Measurements from ENCODE around the gene ANKRD33B.

Gene ANKRD33B

GRCh38 chr5:10633271-10634049 is 69.6 kb downstream of the ANKRD33B start:
- TF ChIP-seq, protein P1, sequence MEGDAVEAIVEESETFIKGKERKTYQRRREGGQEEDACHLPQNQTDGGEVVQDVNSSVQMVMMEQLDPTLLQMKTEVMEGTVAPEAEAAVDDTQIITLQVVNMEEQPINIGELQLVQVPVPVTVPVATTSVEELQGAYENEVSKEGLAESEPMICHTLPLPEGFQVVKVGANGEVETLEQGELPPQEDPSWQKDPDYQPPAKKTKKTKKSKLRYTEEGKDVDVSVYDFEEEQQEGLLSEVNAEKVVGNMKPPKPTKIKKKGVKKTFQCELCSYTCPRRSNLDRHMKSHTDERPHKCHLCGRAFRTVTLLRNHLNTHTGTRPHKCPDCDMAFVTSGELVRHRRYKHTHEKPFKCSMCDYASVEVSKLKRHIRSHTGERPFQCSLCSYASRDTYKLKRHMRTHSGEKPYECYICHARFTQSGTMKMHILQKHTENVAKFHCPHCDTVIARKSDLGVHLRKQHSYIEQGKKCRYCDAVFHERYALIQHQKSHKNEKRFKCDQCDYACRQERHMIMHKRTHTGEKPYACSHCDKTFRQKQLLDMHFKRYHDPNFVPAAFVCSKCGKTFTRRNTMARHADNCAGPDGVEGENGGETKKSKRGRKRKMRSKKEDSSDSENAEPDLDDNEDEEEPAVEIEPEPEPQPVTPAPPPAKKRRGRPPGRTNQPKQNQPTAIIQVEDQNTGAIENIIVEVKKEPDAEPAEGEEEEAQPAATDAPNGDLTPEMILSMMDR (IDR thresholded peaks at IDR 0.05; ENCODE audit: control extremely low read depth, extremely low read depth, low read depth, missing control alignments) = no peak
- POLR2A ChIA-PET = interaction anchor here (1.0 to 1.9 kb wide), 2 partner anchors 51 to 56 kb away, joined by 4 to 9 read pairs; no protein-coding TSS in a partner anchor
- DNase-seq (ENCODE audit: extremely low spot score) = no peak
- CTCF ChIA-PET = interaction anchor here (0.7 to 4.9 kb wide), 7 partner anchors 25 to 180 kb away, joined by 3 to 26 read pairs (median 5); no protein-coding TSS in a partner anchor

DNA sequence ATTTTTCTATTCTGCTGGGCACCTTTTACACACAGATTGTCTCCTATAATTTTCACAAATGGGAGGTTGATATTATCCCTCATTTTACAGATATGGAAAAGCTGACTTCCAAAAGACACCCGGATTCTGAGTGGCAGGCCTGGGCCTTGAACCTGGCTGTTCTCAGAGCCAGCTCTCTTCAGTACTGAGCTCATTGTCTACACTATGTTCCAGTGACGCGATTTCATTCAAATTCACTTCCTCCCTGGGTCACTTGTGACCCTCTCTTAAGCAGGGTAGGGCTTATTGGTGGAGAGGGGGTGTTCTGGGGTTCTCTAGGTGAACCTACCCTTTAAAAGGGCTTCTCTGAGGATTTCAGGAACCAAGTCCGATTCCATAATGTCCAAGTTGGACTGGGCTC is 70.2 kb downstream of the ANKRD33B start:
- POLR2A ChIA-PET = no interaction called here
- TF ChIP-seq, protein P1 (IDR thresholded peaks at IDR 0.05; ENCODE audit: control extremely low read depth, extremely low read depth, low read depth, missing control alignments) = no peak
- no peak for DNase-seq (ENCODE audit: extremely low spot score)

DNA sequence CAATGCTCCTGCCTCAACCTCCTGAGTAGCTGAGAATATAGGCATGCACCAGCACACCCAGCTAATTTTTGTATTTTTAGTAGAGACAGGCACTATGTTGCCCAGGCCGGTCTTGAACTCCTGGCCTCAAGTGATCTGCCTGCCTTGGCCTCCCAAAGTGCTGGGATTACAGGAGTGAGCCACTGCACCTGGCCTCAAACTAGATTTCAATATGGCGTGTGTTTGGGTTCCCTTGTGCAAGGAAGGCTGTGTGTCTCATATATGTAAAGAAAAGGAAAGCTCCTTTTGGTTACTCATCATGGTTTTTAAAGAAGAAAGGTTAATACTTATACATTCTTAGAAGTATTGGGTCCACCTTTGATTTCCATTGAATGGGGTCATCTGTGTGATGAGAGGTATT is 70.7 kb downstream of the ANKRD33B start:
- POLR2A ChIA-PET = interaction anchor here (0.6 to 2.9 kb wide), 3 partner anchors 50 to 391 kb away, joined by 3 to 16 read pairs (median 3); no protein-coding TSS in a partner anchor
- DNase-seq (ENCODE audit: extremely low spot score) = no peak
- CTCF ChIA-PET = interaction anchor here (0.8 to 4.9 kb wide), 11 partner anchors 8 to 181 kb away, joined by 3 to 26 read pairs (median 6); no protein-coding TSS in a partner anchor
- TF ChIP-seq, protein P1 (IDR thresholded peaks at IDR 0.05; ENCODE audit: control extremely low read depth, extremely low read depth, low read depth, missing control alignments) = no peak

More for the DNA sequence above, 70.2 kb downstream of the ANKRD33B start:
- CTCF ChIA-PET = interaction anchor here (0.7 to 4.9 kb wide), 8 partner anchors 26 to 181 kb away, joined by 3 to 26 read pairs (median 6); no protein-coding TSS in a partner anchor

DNA sequence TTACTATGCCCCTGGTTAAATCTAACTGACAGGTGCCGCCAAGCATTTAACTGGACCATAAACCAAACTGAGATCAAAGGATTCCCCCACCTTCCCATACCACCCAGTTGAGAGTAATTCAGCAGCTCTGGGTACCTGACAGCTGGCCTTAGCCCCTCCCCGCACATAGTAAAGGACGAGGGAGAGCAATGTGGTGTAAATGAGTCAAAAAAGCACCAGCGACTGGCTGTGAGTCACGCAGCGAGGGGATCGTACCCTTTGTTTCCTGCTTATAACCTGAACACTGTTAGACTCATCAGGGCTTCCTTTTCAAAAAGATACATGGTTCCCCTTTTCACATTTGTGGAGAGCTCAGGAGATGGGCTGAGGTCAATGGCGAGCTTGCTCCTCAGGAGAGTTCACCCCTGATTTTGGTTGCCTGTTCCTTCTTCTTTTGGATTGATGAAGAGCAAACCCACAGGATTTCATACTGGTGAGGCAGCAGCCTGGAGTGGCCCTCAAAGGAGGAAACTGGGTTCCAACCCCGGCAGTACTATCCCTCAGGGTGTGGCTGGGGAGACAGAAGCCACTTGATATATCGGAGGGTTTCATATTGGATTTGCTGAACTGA is 71.5 kb downstream of the ANKRD33B start:
- POLR2A ChIA-PET = interaction anchor here (0.6 to 2.9 kb wide), 6 partner anchors 49 to 392 kb away, joined by 3 to 16 read pairs (median 4); partner anchors contain the start of genes ANKRD33B and MARCHF6
- CTCF ChIA-PET = interaction anchor here (0.6 to 4.9 kb wide), 11 partner anchors 8 to 182 kb away, joined by 3 to 26 read pairs (median 6); no protein-coding TSS in a partner anchor
- peak; percentile 85 for DNase-seq (ENCODE audit: extremely low spot score)

GRCh38 chr5:10635867-10636350 is 72.0 kb downstream of the ANKRD33B start:
- ChIA-PET POLR2A (interaction anchor here (0.7 to 2.9 kb wide), 6 partner anchors 28 to 282 kb away, joined by 3 to 16 read pairs (median 4); partner anchors contain the start of genes ANKRD33B and MARCHF6), CTCF (interaction anchor here (0.8 to 4.9 kb wide), 11 partner anchors 8 to 183 kb away, joined by 3 to 26 read pairs (median 6); no protein-coding TSS in a partner anchor)
- no peak for DNase-seq (ENCODE audit: extremely low spot score)
- TF ChIP-seq, protein P1 (IDR thresholded peaks at IDR 0.05; ENCODE audit: control extremely low read depth, extremely low read depth, low read depth, missing control alignments) = no peak

More for the DNA sequence above, 71.5 kb downstream of the ANKRD33B start:
- TF ChIP-seq, protein P1 (IDR thresholded peaks at IDR 0.05; ENCODE audit: control extremely low read depth, extremely low read depth, low read depth, missing control alignments) = no peak
